ENCODE measurements around the gene SPC24.
"Not testable (repeated sequence)": the region's sequence is repeated elsewhere in the genome, so short reads cannot be mapped to it uniquely, and the experiment has no call there.

The SPC24 gene

GRCh38 chr19:11179145-11179465, 23.5 kb upstream of the SPC24 start:
- H3K27ac Mint-ChIP-seq; H3K4me1 Mint-ChIP-seq (ENCODE audit: low read depth); H3K36me3 Mint-ChIP-seq (ENCODE audit: low read depth); H3K4me3 Mint-ChIP-seq; H3K27me3 Mint-ChIP-seq; H3K9me3 Mint-ChIP-seq: not testable (repeated sequence)

GRCh38 chr19:11177592-11177991, 22.0 kb upstream of the SPC24 start:
- H3K9me3 Mint-ChIP-seq, result no peaks in the 10 kb centered on the region
- no peak overlapping the region for H3K27ac Mint-ChIP-seq
- H3K4me1 Mint-ChIP-seq (ENCODE audit: low read depth), result peaks cover 8% of the 10 kb centered on the region
- H3K36me3 Mint-ChIP-seq (ENCODE audit: low read depth), result no peaks in the 10 kb centered on the region
- H3K27me3 Mint-ChIP-seq, result no peaks in the 10 kb centered on the region
- no peak overlapping the region for H3K4me3 Mint-ChIP-seq

- no peaks in the 10 kb centered on the region for H3K36me3 Mint-ChIP-seq (ENCODE audit: low read depth)
- peaks cover 8% of the 10 kb centered on the region for H3K4me1 Mint-ChIP-seq (ENCODE audit: low read depth)
- H3K4me3 Mint-ChIP-seq, result no peak overlapping the region
- H3K27me3 Mint-ChIP-seq, result no peaks in the 10 kb centered on the region
- H3K9me3 Mint-ChIP-seq, result no peaks in the 10 kb centered on the region
- no peak overlapping the region for H3K27ac Mint-ChIP-seq
These were observed 21.0 kb upstream of the SPC24 start for GRCh38 chr19:11176466-11177193.

- Mint-ChIP-seq H3K27ac (no peak overlapping the region), H3K36me3 (ENCODE audit: low read depth) (no peaks in the 10 kb centered on the region), H3K4me3 (no peak overlapping the region), H3K4me1 (ENCODE audit: low read depth) (peaks cover 8% of the 10 kb centered on the region), H3K27me3 (no peaks in the 10 kb centered on the region), H3K9me3 (no peaks in the 10 kb centered on the region)
These were observed 20.3 kb upstream of the SPC24 start for GRCh38 chr19:11175920-11176319.

GRCh38 chr19:11174336-11174735, 18.8 kb upstream of the SPC24 start:
- H3K4me1 Mint-ChIP-seq (ENCODE audit: low read depth), result no peaks in the 10 kb centered on the region
- no peaks in the 10 kb centered on the region for H3K9me3 Mint-ChIP-seq
- H3K27ac Mint-ChIP-seq, result no peak overlapping the region
- H3K27me3 Mint-ChIP-seq, result no peaks in the 10 kb centered on the region
- no peaks in the 10 kb centered on the region for H3K36me3 Mint-ChIP-seq (ENCODE audit: low read depth)
- H3K4me3 Mint-ChIP-seq, result no peak overlapping the region

- no peak overlapping the region for H3K27ac Mint-ChIP-seq
- no peak overlapping the region for H3K4me3 Mint-ChIP-seq
- no peaks in the 10 kb centered on the region for H3K36me3 Mint-ChIP-seq (ENCODE audit: low read depth)
- no peaks in the 10 kb centered on the region for H3K9me3 Mint-ChIP-seq
- H3K4me1 Mint-ChIP-seq (ENCODE audit: low read depth), result no peaks in the 10 kb centered on the region
- H3K27me3 Mint-ChIP-seq, result no peaks in the 10 kb centered on the region
These were observed 18.1 kb upstream of the SPC24 start for GRCh38 chr19:11173516-11174155.

GRCh38 chr19:11172576-11172975, 17.0 kb upstream of the SPC24 start:
- no peaks in the 10 kb centered on the region for H3K27me3 Mint-ChIP-seq
- H3K4me1 Mint-ChIP-seq (ENCODE audit: low read depth), result no peaks in the 10 kb centered on the region
- no peak overlapping the region for H3K4me3 Mint-ChIP-seq
- no peak overlapping the region for H3K27ac Mint-ChIP-seq
- H3K9me3 Mint-ChIP-seq, result no peaks in the 10 kb centered on the region
- no peaks in the 10 kb centered on the region for H3K36me3 Mint-ChIP-seq (ENCODE audit: low read depth)

GRCh38 chr19:11171144-11171543, 15.6 kb upstream of the SPC24 start:
- Mint-ChIP-seq H3K4me3 (no peak overlapping the region), H3K27ac (no peak overlapping the region), H3K36me3 (ENCODE audit: low read depth) (no peaks in the 10 kb centered on the region), H3K4me1 (ENCODE audit: low read depth) (no peaks in the 10 kb centered on the region), H3K27me3 (no peaks in the 10 kb centered on the region), H3K9me3 (no peaks in the 10 kb centered on the region)

GRCh38 chr19:11169896-11170678, 14.5 kb upstream of the SPC24 start:
- Mint-ChIP-seq H3K36me3 (ENCODE audit: low read depth) (no peaks in the 10 kb centered on the region), H3K4me3 (no peak overlapping the region), H3K4me1 (ENCODE audit: low read depth) (no peaks in the 10 kb centered on the region), H3K27ac (no peak overlapping the region), H3K27me3 (no peaks in the 10 kb centered on the region), H3K9me3 (no peaks in the 10 kb centered on the region)

- no peaks in the 10 kb centered on the region for H3K9me3 Mint-ChIP-seq
- no peak overlapping the region for H3K27ac Mint-ChIP-seq
- H3K4me1 Mint-ChIP-seq (ENCODE audit: low read depth), result no peaks in the 10 kb centered on the region
- no peak overlapping the region for H3K4me3 Mint-ChIP-seq
- H3K36me3 Mint-ChIP-seq (ENCODE audit: low read depth), result no peaks in the 10 kb centered on the region
- no peaks in the 10 kb centered on the region for H3K27me3 Mint-ChIP-seq
These were observed 13.0 kb upstream of the SPC24 start for GRCh38 chr19:11168568-11168967.

- H3K27ac Mint-ChIP-seq, result no peak overlapping the region
- no peaks in the 10 kb centered on the region for H3K36me3 Mint-ChIP-seq (ENCODE audit: low read depth)
- H3K9me3 Mint-ChIP-seq, result no peaks in the 10 kb centered on the region
- no peaks in the 10 kb centered on the region for H3K27me3 Mint-ChIP-seq
- H3K4me3 Mint-ChIP-seq, result no peak overlapping the region
- no peaks in the 10 kb centered on the region for H3K4me1 Mint-ChIP-seq (ENCODE audit: low read depth)
These were observed 10.9 kb upstream of the SPC24 start for GRCh38 chr19:11166281-11167142.

- Mint-ChIP-seq H3K4me3 (no peak overlapping the region), H3K9me3 (no peaks in the 10 kb centered on the region), H3K27me3 (no peaks in the 10 kb centered on the region), H3K4me1 (ENCODE audit: low read depth) (no peaks in the 10 kb centered on the region), H3K36me3 (ENCODE audit: low read depth) (no peaks in the 10 kb centered on the region), H3K27ac (no peak overlapping the region)
These were observed 10.0 kb upstream of the SPC24 start for GRCh38 chr19:11165486-11166030.

- Mint-ChIP-seq H3K27ac (no peak overlapping the region), H3K4me3 (no peak overlapping the region)
These were observed 9.4 kb upstream of the SPC24 start for GRCh38 chr19:11164879-11165406.

GRCh38 chr19:11164296-11164695, 8.7 kb upstream of the SPC24 start:
- Mint-ChIP-seq H3K4me1 (ENCODE audit: low read depth) (no peaks in the 10 kb centered on the region), H3K9me3 (no peaks in the 10 kb centered on the region), H3K4me3 (no peak overlapping the region), H3K27ac (no peak overlapping the region), H3K27me3 (no peaks in the 10 kb centered on the region), H3K36me3 (ENCODE audit: low read depth) (no peaks in the 10 kb centered on the region)

More at GRCh38 chr19:11164879-11165406, 9.4 kb upstream of the SPC24 start:
- Mint-ChIP-seq H3K27me3 (no peaks in the 10 kb centered on the region), H3K9me3 (no peaks in the 10 kb centered on the region), H3K4me1 (ENCODE audit: low read depth) (no peaks in the 10 kb centered on the region), H3K36me3 (ENCODE audit: low read depth) (no peaks in the 10 kb centered on the region)
